DOHH2 (cell line): ENCODE measurements around the gene TUBB.
"Not testable (repeated sequence)": the region's sequence is repeated elsewhere in the genome, so short reads cannot be mapped to it uniquely, and the experiment has no call there.

Experiments
- H3F3A ChIP-seq: fragments of 200-600 bp; sonication (generic), shearing (Covaris generic); 2 replicates; pipeline ENCODE4 v1.6.0; 2016; ENCODE audit warnings: antibody characterized with exemption, mild to moderate bottlenecking; ENCODE audit not compliant: control insufficient read depth, insufficient read depth
- H3K27ac ChIP-seq: fragments of 200-600 bp; sonication (generic); 2 replicates; pipeline ENCODE4 v1.5.1; 2014; ENCODE audit warnings: low read depth, mild to moderate bottlenecking, low read length, moderate library complexity
- H3K27me3 ChIP-seq: fragments of 200-600 bp; sonication (generic); 2 replicates; pipeline ENCODE4 v1.6.1; 2014; ENCODE audit warnings: mild to moderate bottlenecking, low read length, mixed read lengths; ENCODE audit not compliant: control insufficient read depth
- H3K36me3 ChIP-seq: fragments of 200-600 bp; sonication (generic); 2 replicates; pipeline ENCODE4 v1.6.1; 2014; ENCODE audit warnings: mild to moderate bottlenecking, low read length, moderate library complexity, mixed read lengths; ENCODE audit not compliant: control insufficient read depth
- H3K4me1 ChIP-seq: fragments of 200-600 bp; sonication (generic); 2 replicates; pipeline ENCODE4 v1.6.1; 2014; ENCODE audit warnings: mild to moderate bottlenecking, low read length, mixed read lengths; ENCODE audit not compliant: control insufficient read depth
- H3K4me2 ChIP-seq: fragments of 200-600 bp; sonication (generic); 2 replicates; pipeline ENCODE4 v1.6.0; 2014; ENCODE audit warnings: mild to moderate bottlenecking, low read length, moderate library complexity
- H3K4me3 ChIP-seq: fragments of 200-600 bp; sonication (generic); 2 replicates; pipeline ENCODE4 v1.5.1; 2014; ENCODE audit warnings: mild to moderate bottlenecking, low read length, mixed read lengths
- H3K79me2 ChIP-seq: fragments of 200-600 bp; sonication (generic); 2 replicates; pipeline ENCODE4 v1.6.1; 2014; ENCODE audit warnings: mild to moderate bottlenecking, low read length, mixed read lengths; ENCODE audit not compliant: control insufficient read depth
- H3K9me2 ChIP-seq: fragments of 200-600 bp; sonication (generic); replicated peaks from 2 replicates; pipeline ENCODE4 v1.6.1; 2014; ENCODE audit warnings: mild to moderate bottlenecking, low read length, mixed read lengths; ENCODE audit not compliant: control insufficient read depth
- H3K9me3 ChIP-seq: fragments of 200-600 bp; sonication (generic); 2 replicates; pipeline ENCODE4 v1.6.1; 2014; ENCODE audit warnings: antibody characterized with exemption, low read length, mixed read lengths; ENCODE audit not compliant: control insufficient read depth, insufficient read depth
- H4K20me1 ChIP-seq: fragments of 200-600 bp; sonication (generic); 2 replicates; pipeline ENCODE4 v1.6.0; 2014; ENCODE audit warnings: low read depth, mild to moderate bottlenecking, antibody characterized with exemption, low read length, moderate library complexity; ENCODE audit not compliant: control insufficient read depth, insufficient read depth
- CTCF ChIP-seq: fragments of 200-600 bp; sonication (generic); IDR thresholded peaks from one replicate; pipeline ENCODE4 v1.5.1; 2014; ENCODE audit warnings: antibody characterized with exemption, mild to moderate bottlenecking, low read depth, low read length; ENCODE audit not compliant: poor library complexity, severe bottlenecking
- EZH2phosphoT487 ChIP-seq: fragments of 200-600 bp; sonication (generic); IDR thresholded peaks from 2 replicates; pipeline ENCODE4 v1.6.1; 2017; ENCODE audit warnings: borderline replicate concordance, mild to moderate bottlenecking, antibody characterized with exemption, low read length, moderate library complexity, mixed read lengths

TUBB gene

GRCh38 chr6:30763155-30763617 lies 43.0 kb downstream of the TUBB start:
- no peaks in the 10 kb centered on the region for H3K9me3 ChIP-seq
- H3K36me3 ChIP-seq: no peaks in the 10 kb centered on the region
- TF ChIP-seq EZH2phosphoT487 (no peak), CTCF (no peak)
- H3K27ac ChIP-seq: no peak overlapping the region
- no peaks in the 10 kb centered on the region for H4K20me1 ChIP-seq
- H3K9me2 ChIP-seq: no peaks in the 10 kb centered on the region
- H3K4me3 ChIP-seq: no peak overlapping the region
- H3K4me1 ChIP-seq: no peaks in the 10 kb centered on the region
- no peak overlapping the region for H3K4me2 ChIP-seq
- H3K79me2 ChIP-seq: no peaks in the 10 kb centered on the region
- peaks cover 37% of the 10 kb centered on the region for H3K27me3 ChIP-seq
- no peaks in the 10 kb centered on the region for H3F3A ChIP-seq

- Histone ChIP-seq H3F3A (no peaks in the 10 kb centered on the region), H3K27ac (no peak overlapping the region)
Measured at GRCh38 chr6:30763618-30764489, 43.7 kb downstream of the TUBB start.

GRCh38 chr6:30764490-30765043 lies 44.4 kb downstream of the TUBB start:
- not testable (repeated sequence) for H3K4me2 ChIP-seq, H4K20me1 ChIP-seq, H3K9me2 ChIP-seq, H3K4me1 ChIP-seq, H3F3A ChIP-seq, H3K4me3 ChIP-seq, H3K36me3 ChIP-seq, H3K9me3 ChIP-seq, H3K27ac ChIP-seq, H3K79me2 ChIP-seq
- H3K27me3 ChIP-seq: peaks cover 33% of the 10 kb centered on the region

More at GRCh38 chr6:30763618-30764489, 43.7 kb downstream of the TUBB start:
- no peak overlapping the region for H3K4me2 ChIP-seq
- H3K36me3 ChIP-seq: no peaks in the 10 kb centered on the region
- no peaks in the 10 kb centered on the region for H4K20me1 ChIP-seq
- H3K27me3 ChIP-seq: peaks cover 34% of the 10 kb centered on the region
- no peaks in the 10 kb centered on the region for H3K79me2 ChIP-seq
- no peak overlapping the region for H3K4me3 ChIP-seq
- no peak for TF ChIP-seq EZH2phosphoT487
- no peak for TF ChIP-seq CTCF
- peaks cover under 1% of the 10 kb centered on the region; the same call in 1 of the 2 replicates for H3K4me1 ChIP-seq
- no peaks in the 10 kb centered on the region for H3K9me2 ChIP-seq
- no peaks in the 10 kb centered on the region for H3K9me3 ChIP-seq

- H3K4me3 ChIP-seq, H3K79me2 ChIP-seq, H3K27ac ChIP-seq, H4K20me1 ChIP-seq, H3K4me1 ChIP-seq, H3F3A ChIP-seq, H3K4me2 ChIP-seq, H3K9me3 ChIP-seq, H3K9me2 ChIP-seq, H3K36me3 ChIP-seq: not testable (repeated sequence)
- peaks cover 24% of the 10 kb centered on the region for H3K27me3 ChIP-seq
Measured at GRCh38 chr6:30765495-30765894, 45.3 kb downstream of the TUBB start.
